Hepatocyte (in vitro differentiated cells): Measurements from ENCODE around the gene IGFL2.

Experiments used
- CTCF ChIP-seq: fragments of 200-600 bp; sonication (generic); IDR thresholded peaks from 2 replicates; pipeline ENCODE4 v1.5.1; 2016; ENCODE audit warnings: antibody characterized with exemption, mild to moderate bottlenecking; ENCODE audit not compliant: poor library complexity
- EZH2 ChIP-seq: fragments of 200-600 bp; sonication (generic); IDR thresholded peaks from 2 replicates; pipeline ENCODE4 v1.6.1; 2016; ENCODE audit warnings: antibody characterized with exemption, mild to moderate bottlenecking, borderline replicate concordance
- EZH2phosphoT487 ChIP-seq: fragments of 200-600 bp; sonication (generic); IDR thresholded peaks from one replicate; pipeline ENCODE4 v1.6.1; 2018; ENCODE audit warnings: antibody characterized with exemption, mild to moderate bottlenecking, low read depth, moderate library complexity; ENCODE audit not compliant: unreplicated experiment, severe bottlenecking

GRCh38 chr19:46191972-46192371, 43.9 kb downstream of the IGFL2 start:
- TF ChIP-seq CTCF (no peak), EZH2 (no peak), EZH2phosphoT487 (no peak)
